ENCODE results near the gene ZNF583.

GRCh38 chr19:56476093-56476492 is 72.0 kb downstream of the ZNF583 start:
- TF ChIP-seq EZH2phosphoT487 (IDR thresholded peaks at IDR 0.05; ENCODE audit: insufficient read depth, low read depth) (no peak), EZH2 (IDR thresholded peaks at IDR 0.05; ENCODE audit: insufficient read depth, poor library complexity, severe bottlenecking) (no peak)
